ENCODE results near the gene INF2. TPM values are rescaled to one million over a fixed set of nuclear protein-coding genes. Genes with fewer than 3 reads are reported as not detected.
A peak's percentile ranks its signal among the peaks of the same experiment; 100 is the strongest.

The INF2 gene
- total and polyA plus RNA-seq, 2 experiments from 2014 or later, result 23.0 to 53.3 TPM

- WGBS, 2 experiments (ENCODE audit: low coverage in 1 of 2, low lambda C conversion rate in 2 of 2, missing lambda C conversion rate in 2 of 2), result 94 to 97% methylated on average over 19 to 23 of the region's 23 CpGs
Observed at GRCh38 chr14:104741803-104742251, 52.4 kb downstream of the INF2 start.

GRCh38 chr14:104742586-104743455 is 53.4 kb downstream of the INF2 start:
- H3K27me3 ChIP-seq (replicated peaks; ENCODE audit: insufficient read depth), result no peaks in the 10 kb centered on the region
- no peak overlapping the region for H2AFZ ChIP-seq
- H3K4me2 ChIP-seq (ENCODE audit: unreplicated experiment), result no peak overlapping the region
- H3F3A ChIP-seq (ENCODE audit: insufficient read depth), result peaks cover 13% of the 10 kb centered on the region
- peaks cover 23% of the 10 kb centered on the region for H3K4me1 ChIP-seq (ENCODE audit: insufficient read depth)
- WGBS, 2 experiments (ENCODE audit: low coverage in 1 of 2, low lambda C conversion rate in 2 of 2, missing lambda C conversion rate in 2 of 2), result 95% methylated on average over 30 to 31 of the region's 32 CpGs
- no peaks in the 10 kb centered on the region for H3K9me3 ChIP-seq (ENCODE audit: low read depth)
- TF ChIP-seq EZH2phosphoT487 (IDR thresholded peaks at IDR 0.05; ENCODE audit: insufficient read depth, low read depth) (no peak), EZH2 (IDR thresholded peaks at IDR 0.05; ENCODE audit: insufficient read depth, poor library complexity, severe bottlenecking) (no peak)
- no peak overlapping the region for H3K9ac ChIP-seq
- no peaks in the 10 kb centered on the region for H4K20me1 ChIP-seq (ENCODE audit: insufficient read depth)
- H3K4me3 ChIP-seq, result no peak overlapping the region
- H3K9me2 ChIP-seq (ENCODE audit: insufficient read depth), result no peaks in the 10 kb centered on the region
- H3K27ac ChIP-seq, result no peak overlapping the region
- in situ Hi-C loops (cut with MboI), result no loop called here
- H3K79me2 ChIP-seq (ENCODE audit: insufficient read depth), result no peaks in the 10 kb centered on the region
- H3K36me3 ChIP-seq (ENCODE audit: low read depth), result no peaks in the 10 kb centered on the region
- no peak for DNase-seq

More at GRCh38 chr14:104741803-104742251, 52.4 kb downstream of the INF2 start:
- no peak overlapping the region for H3K4me3 ChIP-seq
- H2AFZ ChIP-seq, result no peak overlapping the region
- peaks cover 17% of the 10 kb centered on the region for H3K4me1 ChIP-seq (ENCODE audit: insufficient read depth)
- no peak overlapping the region for H3K9ac ChIP-seq
- H3K9me2 ChIP-seq (ENCODE audit: insufficient read depth), result no peaks in the 10 kb centered on the region
- no peaks in the 10 kb centered on the region for H3K27me3 ChIP-seq (replicated peaks; ENCODE audit: insufficient read depth)
- no peaks in the 10 kb centered on the region for H3K79me2 ChIP-seq (ENCODE audit: insufficient read depth)
- H3F3A ChIP-seq (ENCODE audit: insufficient read depth), result peaks cover 6% of the 10 kb centered on the region; the same call in 1 of the 2 replicates
- H3K36me3 ChIP-seq (ENCODE audit: low read depth), result no peaks in the 10 kb centered on the region
- H3K4me2 ChIP-seq (ENCODE audit: unreplicated experiment), result no peak overlapping the region
- no peak for DNase-seq
- TF ChIP-seq EZH2 (IDR thresholded peaks at IDR 0.05; ENCODE audit: insufficient read depth, poor library complexity, severe bottlenecking) (no peak), EZH2phosphoT487 (IDR thresholded peaks at IDR 0.05; ENCODE audit: insufficient read depth, low read depth) (no peak)
- in situ Hi-C loops (cut with MboI), result no loop called here
- H3K9me3 ChIP-seq (ENCODE audit: low read depth), result no peaks in the 10 kb centered on the region
- H3K27ac ChIP-seq, result no peak overlapping the region
- H4K20me1 ChIP-seq (ENCODE audit: insufficient read depth), result no peaks in the 10 kb centered on the region

DNA sequence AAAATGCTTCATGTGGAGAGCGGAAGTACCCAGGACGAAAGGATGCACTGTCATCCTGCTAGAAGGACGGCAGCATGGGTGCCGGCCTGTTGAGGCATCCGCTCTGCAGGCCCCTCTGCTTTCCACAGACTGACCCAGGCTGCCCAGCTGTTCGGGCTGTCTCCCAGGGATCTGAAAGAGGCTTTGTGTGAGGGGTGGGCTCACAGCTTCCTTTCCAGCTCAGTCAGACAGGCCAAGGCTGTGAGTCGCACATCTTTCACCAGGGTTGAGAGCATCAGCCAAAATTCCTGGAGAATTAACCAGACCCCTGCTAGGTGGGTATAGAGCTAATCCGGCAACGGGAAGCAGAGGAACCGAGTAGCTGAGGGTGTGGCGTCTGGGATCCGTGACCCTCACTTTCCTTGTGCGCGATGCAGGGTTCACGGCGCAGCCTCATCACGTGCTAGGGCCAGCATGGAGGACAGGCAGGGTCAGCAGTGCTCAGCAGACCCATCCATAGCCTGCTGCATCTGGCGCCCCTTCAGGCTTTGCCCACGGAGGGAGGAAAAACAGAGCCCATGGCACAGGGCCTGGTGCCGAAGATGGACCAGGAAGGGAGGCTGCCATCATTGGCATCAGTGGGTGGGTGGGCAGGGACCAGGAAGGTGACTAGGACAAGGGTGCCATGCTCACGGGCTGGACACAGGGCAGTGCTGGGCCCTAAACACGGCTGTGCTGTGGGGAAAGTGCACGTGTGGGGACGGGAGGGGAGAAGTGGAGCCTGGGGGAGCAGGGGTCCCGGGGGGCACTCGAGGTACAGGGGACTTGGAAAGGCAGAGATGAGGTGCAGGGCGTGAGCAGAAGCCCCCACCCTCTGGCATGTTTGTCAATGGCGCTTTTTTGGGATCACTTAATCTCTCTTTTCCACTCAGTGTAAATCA is 54.3 kb downstream of the INF2 start:
- Histone ChIP-seq H3K9me3 (ENCODE audit: low read depth) (no peaks in the 10 kb centered on the region), H3K27me3 (replicated peaks; ENCODE audit: insufficient read depth) (no peaks in the 10 kb centered on the region), H3K4me2 (ENCODE audit: unreplicated experiment) (no peak overlapping the region), H3K9me2 (ENCODE audit: insufficient read depth) (no peaks in the 10 kb centered on the region), H3K4me1 (ENCODE audit: insufficient read depth) (peaks cover 25% of the 10 kb centered on the region), H3K9ac (no peak overlapping the region), H3K27ac (no peak overlapping the region), H3F3A (ENCODE audit: insufficient read depth) (peaks cover 15% of the 10 kb centered on the region), H3K4me3 (no peak overlapping the region), H3K79me2 (ENCODE audit: insufficient read depth) (no peaks in the 10 kb centered on the region), H2AFZ (no peak overlapping the region), H4K20me1 (ENCODE audit: insufficient read depth) (no peaks in the 10 kb centered on the region), H3K36me3 (ENCODE audit: low read depth) (no peaks in the 10 kb centered on the region)
- no peak for TF ChIP-seq EZH2 (IDR thresholded peaks at IDR 0.05; ENCODE audit: insufficient read depth, poor library complexity, severe bottlenecking)
- no peak for TF ChIP-seq EZH2phosphoT487 (IDR thresholded peaks at IDR 0.05; ENCODE audit: insufficient read depth, low read depth)
- DNase-seq, result peak; percentile 67
- 85 to 88% methylated on average over 23 to 28 of the region's 28 CpGs for WGBS, 2 experiments (ENCODE audit: low coverage in 1 of 2, low lambda C conversion rate in 2 of 2, missing lambda C conversion rate in 2 of 2)
- in situ Hi-C loops (cut with MboI), result no loop called here

- TF ChIP-seq EZH2phosphoT487 (IDR thresholded peaks at IDR 0.05; ENCODE audit: insufficient read depth, low read depth) (no peak), EZH2 (IDR thresholded peaks at IDR 0.05; ENCODE audit: insufficient read depth, poor library complexity, severe bottlenecking) (no peak)
- Histone ChIP-seq H3K4me1 (ENCODE audit: insufficient read depth) (peaks cover 32% of the 10 kb centered on the region), H3K27me3 (replicated peaks; ENCODE audit: insufficient read depth) (no peaks in the 10 kb centered on the region), H3K9me2 (ENCODE audit: insufficient read depth) (no peaks in the 10 kb centered on the region), H4K20me1 (ENCODE audit: insufficient read depth) (no peaks in the 10 kb centered on the region), H3K27ac (no peak overlapping the region), H2AFZ (no peak overlapping the region), H3K4me2 (ENCODE audit: unreplicated experiment) (no peak overlapping the region), H3K4me3 (no peak overlapping the region), H3K36me3 (ENCODE audit: low read depth) (no peaks in the 10 kb centered on the region), H3K9ac (no peak overlapping the region), H3K79me2 (ENCODE audit: insufficient read depth) (no peaks in the 10 kb centered on the region), H3K9me3 (ENCODE audit: low read depth) (no peaks in the 10 kb centered on the region), H3F3A (ENCODE audit: insufficient read depth) (peaks cover 20% of the 10 kb centered on the region)
- WGBS, 2 experiments (ENCODE audit: low coverage in 1 of 2, low lambda C conversion rate in 2 of 2, missing lambda C conversion rate in 2 of 2), result 97% methylated on average over 10 of the region's 10 CpGs
- DNase-seq, result no peak
- in situ Hi-C loops (cut with MboI), result no loop called here
Observed at GRCh38 chr14:104744484-104744883, 55.1 kb downstream of the INF2 start.

Data from GM23248 (cell line).